Right ventricle myocardium inferior (tissue), 1 donor: ENCODE results near the gene NXNL1. TPM values are rescaled to one million over a fixed set of nuclear protein-coding genes. Genes with fewer than 3 reads are reported as not detected.
A peak's percentile ranks its signal among the peaks of the same experiment; 100 is the strongest.
"Not testable (repeated sequence)": the region's sequence is repeated elsewhere in the genome, so short reads cannot be mapped to it uniquely, and the experiment has no call there.

Source experiments
- ATAC-seq: fragments of 200-7000 bp; cut with Tn5 transposase; one replicate; pipeline ENCODE4 v1.9.1; 2020; ENCODE audit warnings: mild to moderate bottlenecking, moderate library complexity
- DNase-seq: peaks from one replicate; pipeline ENCODE4 v3.0.0; 2021; ENCODE audit errors: missing footprints
- intact Hi-C: fragments of 100-400 bp; cut with DNase I; formaldehyde crosslinking; loops from one replicate; pipeline ENCODE4 v1.11.0; 2022
- long read RNA-seq: library from polyadenylated mRNA; unstranded; transcript quantifications from one replicate; pipeline ENCODE4 v2.0.0, GENCODE V29; 2021
- total RNA-seq: library from RNA; stranded (reverse); fragmentation: NEBNext Ultra II Directional; extraction: Animal tissue kit (Norgen Biotek cat#: 25700); gene quantifications from one replicate; pipeline ENCODE4 v1.2.1, GENCODE V29; 2021
- donor health status: DM: no; HTN: yes; CAD: no; lungs with severe emphysema.

Gene NXNL1
- total RNA-seq, result not detected
- long read RNA-seq, result 0 reads

- no peak for DNase-seq
- no peak for ATAC-seq
- intact Hi-C loops, result no loop called here
Observed at GRCh38 chr19:17460372-17461230, at the start of gene NXNL1. Gene NXNL1 (minus strand): TSS chr19:17460926. CDS start chr19:17460869, 57 bp downstream.

GRCh38 chr19:17508558-17508933 lies 47.8 kb upstream of the NXNL1 start:
- ATAC-seq, intact Hi-C loops, DNase-seq: not testable (repeated sequence)

- intact Hi-C loops, result no loop called here
- DNase-seq (no peak), ATAC-seq (no peak)
Observed at GRCh38 chr19:17506745-17507144, 46.0 kb upstream of the NXNL1 start.

DNA sequence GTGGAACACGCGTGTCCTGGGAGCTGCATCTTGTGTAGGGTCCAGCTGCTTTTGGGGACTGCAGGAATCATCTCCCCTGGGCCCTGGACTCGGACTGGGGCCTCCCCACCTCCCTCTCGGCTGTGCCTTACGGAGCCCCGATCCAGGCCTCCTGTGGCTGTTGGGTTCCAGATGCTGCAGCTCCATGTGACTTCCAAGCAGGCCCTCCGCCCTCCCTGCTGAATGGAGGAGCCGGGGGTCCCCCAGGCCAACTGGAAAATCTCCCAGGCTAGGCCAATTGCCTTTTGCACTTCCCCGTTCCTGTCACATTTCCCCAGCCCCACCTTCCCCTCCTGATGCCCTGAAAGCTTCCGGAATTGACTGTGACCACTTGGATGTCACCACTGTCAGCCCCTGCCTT lies 44.5 kb upstream of the NXNL1 start:
- ATAC-seq (no peak), DNase-seq (no peak)
- intact Hi-C loops, result no loop called here

- no peak for DNase-seq
- no peak for ATAC-seq
- intact Hi-C loops, result no loop called here
Observed at GRCh38 chr19:17504456-17504855, 43.7 kb upstream of the NXNL1 start.

GRCh38 chr19:17504030-17504429 lies 43.3 kb upstream of the NXNL1 start:
- DNase-seq, result no peak
- no peak for ATAC-seq
- intact Hi-C loops, result no loop called here

DNA sequence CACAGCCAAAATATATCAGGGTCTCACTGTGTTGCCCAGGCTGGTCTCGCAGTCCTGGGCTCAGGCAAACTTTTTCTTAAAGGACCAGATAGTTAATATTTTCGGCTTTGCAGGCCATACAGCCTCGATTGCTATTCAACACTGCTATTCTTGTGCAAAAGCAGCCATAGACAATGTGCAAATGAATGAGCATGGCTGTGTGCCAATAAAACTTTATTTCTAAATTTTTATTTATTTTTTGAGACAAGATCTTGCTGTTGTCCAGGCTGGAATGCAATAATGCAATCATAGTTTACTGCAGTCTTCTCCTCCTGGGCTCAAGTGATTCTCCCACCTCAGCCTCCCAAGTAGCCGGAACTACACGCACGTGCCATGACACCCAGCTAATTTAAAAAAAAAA lies 42.5 kb upstream of the NXNL1 start:
- DNase-seq (no peak), ATAC-seq (no peak)
- intact Hi-C loops, result no loop called here

DNA sequence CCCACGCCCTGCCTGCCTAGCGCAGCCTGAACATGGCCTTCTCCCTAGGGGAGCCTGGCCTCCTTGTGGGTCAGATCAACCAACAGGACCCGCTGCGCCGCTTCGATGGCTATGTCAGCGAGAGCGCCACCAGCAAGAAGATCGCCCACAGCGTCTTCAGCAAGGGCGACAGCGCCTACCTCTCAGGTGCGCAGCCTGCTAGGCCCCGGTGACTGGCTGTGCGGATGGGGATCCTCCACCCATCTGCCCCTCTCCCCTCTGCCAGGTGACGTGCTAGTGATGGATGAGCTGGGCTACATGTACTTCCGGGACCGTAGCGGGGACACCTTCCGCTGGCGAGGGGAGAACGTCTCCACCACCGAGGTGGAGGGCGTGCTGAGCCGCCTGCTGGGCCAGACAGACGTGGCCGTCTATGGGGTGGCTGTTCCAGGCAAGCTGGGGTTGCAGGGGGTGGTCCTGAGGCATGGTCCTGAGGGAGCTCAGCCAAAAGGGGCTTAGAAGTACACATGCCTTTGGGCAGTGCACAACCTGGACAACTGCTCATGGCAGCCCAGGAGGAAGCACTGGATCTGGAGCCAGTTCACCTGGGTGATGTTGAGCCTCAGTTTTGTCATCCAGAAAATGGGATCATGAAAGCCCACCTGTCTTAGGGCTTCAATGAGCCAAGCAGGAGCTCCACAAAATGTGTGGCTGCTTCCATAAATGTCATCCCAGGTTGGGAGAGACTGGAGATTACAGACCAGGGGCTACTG lies 39.9 kb upstream of the NXNL1 start:
- DNase-seq (no peak), ATAC-seq (no peak)
- intact Hi-C loops, result no loop called here

DNA sequence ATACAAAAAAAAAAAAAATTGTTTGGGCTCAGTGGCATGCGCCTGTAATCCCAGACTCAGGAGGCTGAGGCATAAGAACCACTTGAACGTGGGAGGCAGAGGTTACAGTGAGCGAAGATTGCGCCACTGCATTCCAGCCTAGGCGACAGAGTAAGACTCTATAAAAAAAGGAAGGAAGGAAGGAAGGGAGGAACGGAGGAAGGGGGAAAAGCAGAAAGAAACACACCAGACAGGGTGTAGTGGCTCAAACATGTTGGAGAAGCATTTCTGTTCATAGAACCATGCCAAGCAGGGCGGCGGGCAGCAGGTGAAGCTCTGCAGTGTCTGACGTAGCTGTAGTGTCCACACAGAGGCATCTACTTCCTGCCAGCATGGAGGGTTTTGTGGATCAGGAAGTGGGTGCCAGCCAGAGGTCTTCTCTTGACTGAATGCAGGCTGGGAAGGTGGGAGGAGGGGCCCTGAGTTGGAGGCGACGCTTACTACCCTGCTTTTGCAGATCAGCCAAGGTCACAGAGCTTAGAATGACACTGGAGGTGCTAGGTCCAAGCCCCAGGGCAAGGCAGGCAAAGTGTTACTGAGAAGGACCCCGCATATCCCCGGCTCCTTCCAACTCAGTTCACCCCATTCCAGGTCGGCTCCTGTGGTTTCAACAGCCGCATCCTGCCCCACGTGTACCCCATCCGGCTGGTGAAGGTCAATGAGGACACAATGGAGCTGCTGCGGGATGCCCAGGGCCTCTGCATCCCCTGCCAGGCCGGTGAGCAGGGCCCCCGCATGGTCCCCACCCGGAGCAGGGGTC lies 39.1 kb upstream of the NXNL1 start:
- DNase-seq (no peak), ATAC-seq (peak; percentile 18)
- intact Hi-C loops, result no loop called here

- intact Hi-C loops, DNase-seq, ATAC-seq: not testable (repeated sequence)
Observed at GRCh38 chr19:17499025-17499424, 38.3 kb upstream of the NXNL1 start.

GRCh38 chr19:17497149-17497798 lies 36.5 kb upstream of the NXNL1 start:
- no peak for ATAC-seq
- DNase-seq, result no peak
- intact Hi-C loops, result no loop called here

- intact Hi-C loops, result no loop called here
- DNase-seq, result peak; percentile 87
- ATAC-seq, result peak; percentile 61
Observed at GRCh38 chr19:17496337-17496997, 35.7 kb upstream of the NXNL1 start.

GRCh38 chr19:17495639-17496296 lies 35.0 kb upstream of the NXNL1 start:
- DNase-seq (no peak), ATAC-seq (no peak)
- intact Hi-C loops, result no loop called here

- no peak for DNase-seq
- ATAC-seq, result no peak
- intact Hi-C loops, result no loop called here
Observed at GRCh38 chr19:17491287-17491686, 30.6 kb upstream of the NXNL1 start.

GRCh38 chr19:17490411-17490810 lies 29.7 kb upstream of the NXNL1 start:
- DNase-seq, result no peak
- no peak for ATAC-seq
- intact Hi-C loops, result no loop called here

- intact Hi-C loops, result no loop called here
- DNase-seq (no peak), ATAC-seq (peak; percentile 4)
Observed at GRCh38 chr19:17489392-17490030, 28.8 kb upstream of the NXNL1 start.

DNA sequence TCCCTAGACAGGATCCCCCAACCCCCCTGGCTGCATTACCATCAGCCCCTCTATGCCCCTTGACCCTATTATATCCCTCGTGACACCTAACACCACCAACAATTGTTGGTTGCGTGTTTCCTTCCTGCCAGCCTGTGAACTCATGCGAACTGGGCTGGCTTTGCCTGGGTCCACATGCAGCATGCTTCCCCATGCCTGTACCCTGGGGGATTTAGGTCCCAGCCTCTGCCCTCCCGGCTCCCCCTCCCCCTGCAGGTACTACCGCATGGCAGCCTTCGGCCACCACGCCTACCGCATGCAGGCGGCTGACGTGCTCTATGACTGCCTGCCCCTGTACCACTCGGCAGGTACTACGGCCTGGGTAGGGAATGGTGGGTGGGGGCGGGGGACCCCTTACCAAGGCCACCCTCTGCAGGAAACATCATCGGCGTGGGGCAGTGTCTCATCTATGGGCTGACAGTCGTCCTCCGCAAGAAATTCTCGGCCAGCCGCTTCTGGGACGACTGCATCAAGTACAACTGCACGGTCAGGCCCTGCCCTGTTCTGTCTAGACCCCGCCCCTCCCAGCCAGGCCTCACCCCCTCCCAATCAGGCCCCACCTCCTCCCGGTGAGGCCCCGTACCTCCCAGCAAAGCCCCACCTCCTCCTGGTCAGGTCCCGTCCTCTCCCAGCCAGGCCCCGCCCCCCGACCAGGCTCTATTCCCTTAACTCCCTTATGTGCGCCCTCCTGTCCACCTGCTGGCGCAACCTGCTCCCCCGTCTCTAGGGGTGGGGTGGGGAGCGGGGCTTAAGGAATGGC lies 28.1 kb upstream of the NXNL1 start:
- intact Hi-C loops, result no loop called here
- no peak for DNase-seq
- ATAC-seq, result peak; percentile 70
